Epithelial cell of esophagus (primary cell): ENCODE measurements around the gene KRT10.

Experiments used
- DNase-seq: peaks from one replicate; pipeline ENCODE4 v3.0.0; 2010; ENCODE audit warnings: low read depth
- H3K4me3 ChIP-seq: 2 replicates; pipeline ENCODE4 v1.5.1; 2011; ENCODE audit warnings: mild to moderate bottlenecking, low read length, control low read depth
- CTCF ChIP-seq: IDR thresholded peaks from 2 replicates; pipeline ENCODE4 v1.5.1; 2011; ENCODE audit warnings: low read depth, mild to moderate bottlenecking, low read length, control low read depth, inconsistent platforms; ENCODE audit not compliant: insufficient read depth; ENCODE audit errors: missing control alignments

KRT10 gene

DNA sequence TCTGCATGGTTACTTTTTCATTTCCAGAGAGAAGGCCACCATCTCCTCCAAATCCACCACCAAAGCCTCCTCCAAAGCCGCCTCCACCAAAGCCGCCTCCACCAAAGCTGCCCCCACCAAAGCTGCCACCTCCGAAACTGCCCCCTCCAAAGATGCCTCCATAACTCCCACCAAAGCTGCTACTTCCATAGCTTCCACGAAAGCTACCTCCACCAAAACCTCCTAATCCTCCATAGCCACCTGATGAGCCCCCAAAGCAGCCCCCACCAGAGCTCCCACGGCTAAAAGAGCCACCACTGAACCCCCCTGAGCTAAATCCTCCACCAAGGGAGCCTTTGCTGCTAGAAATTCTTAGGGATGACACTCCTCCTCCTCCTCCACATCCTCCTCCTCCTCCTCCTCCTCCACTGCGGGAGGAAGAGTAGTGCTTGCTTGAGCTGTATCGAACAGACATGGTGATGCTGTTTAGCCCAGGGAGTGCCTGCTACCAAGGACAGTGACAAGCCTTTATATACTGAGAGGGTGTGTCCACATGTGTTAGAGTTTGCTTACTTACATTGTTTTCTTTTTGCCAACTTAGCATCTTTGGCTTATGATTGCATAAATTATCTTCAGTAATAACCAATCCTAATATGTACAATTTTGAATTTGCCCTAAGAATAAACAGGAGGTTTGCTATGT is at the start of gene KRT10:
KRT10 (minus strand) TSS at position 483 of the 681 bp plus-strand sequence; CDS start at position 454, 29 bp downstream.
- peak within 1 kb of the TSS; percentile 38 for H3K4me3 ChIP-seq
- no peak for TF ChIP-seq CTCF
- DNase-seq = peak; percentile 13

DNA sequence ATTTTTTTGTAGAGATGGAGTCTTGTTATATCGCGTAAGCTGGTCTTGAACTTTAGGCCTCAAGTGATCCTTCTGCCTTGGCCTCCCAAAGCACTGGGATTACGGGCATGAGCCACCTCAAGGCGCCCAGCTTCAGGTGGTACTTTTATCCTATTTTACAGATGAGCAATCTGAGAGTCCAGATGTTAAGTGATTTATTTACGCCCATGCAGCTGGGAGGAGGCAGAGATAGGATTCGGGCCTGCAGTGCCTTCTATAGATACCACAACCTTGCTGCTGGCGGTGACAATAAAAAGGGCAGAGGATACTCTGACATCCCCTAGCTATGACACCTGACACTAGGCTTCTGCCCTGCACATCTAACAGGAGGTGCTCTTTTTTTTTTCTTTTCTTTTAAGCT is 48.9 kb upstream of the KRT10 start:
- no peak for TF ChIP-seq CTCF
- no peak for DNase-seq
- no peak overlapping the region for H3K4me3 ChIP-seq

DNA sequence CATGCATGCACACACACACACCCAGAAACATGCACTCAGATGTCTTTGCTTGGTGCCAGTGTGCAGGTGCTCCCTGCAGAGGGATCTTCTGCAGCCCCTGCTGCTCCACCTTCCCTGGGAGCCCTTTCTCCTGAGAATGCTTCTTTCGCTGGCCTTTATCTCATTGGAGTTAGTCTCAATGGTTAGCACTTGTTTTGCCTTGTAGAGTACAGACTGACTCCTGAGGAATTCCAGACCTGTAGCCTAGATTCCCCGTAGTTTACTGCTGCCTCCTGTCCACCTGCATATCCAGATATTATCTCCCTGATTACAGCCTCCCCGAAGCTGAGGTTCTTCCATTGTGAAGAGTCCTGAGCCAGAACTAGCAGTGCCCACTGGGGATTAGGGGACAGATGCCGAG is 47.7 kb upstream of the KRT10 start:
- no peak for TF ChIP-seq CTCF

DNA sequence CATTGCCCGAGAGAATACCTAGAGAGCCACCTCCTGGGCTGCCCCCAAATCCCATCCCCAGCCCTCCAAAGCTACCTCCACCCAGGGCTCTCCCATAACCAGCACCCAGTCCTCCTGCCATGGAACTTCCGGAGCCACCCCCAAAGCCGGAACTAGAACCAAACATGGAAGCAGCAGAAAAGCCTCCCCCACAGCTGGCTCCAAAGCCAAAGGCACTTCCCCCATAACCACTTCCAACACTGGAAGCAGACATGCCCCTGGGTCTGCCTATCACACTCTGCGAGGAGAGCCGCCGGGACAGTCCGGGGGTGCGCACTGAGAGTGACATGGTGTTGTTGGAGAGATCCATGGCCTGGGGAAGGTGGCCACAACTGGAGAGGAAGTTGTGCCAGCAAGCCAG is 44.4 kb upstream of the KRT10 start, which contains the start of gene KRT12:
KRT12 (minus strand) TSS at position 386 of the 400 bp plus-strand sequence; CDS start at position 349, 37 bp downstream.
- DNase-seq = no peak
- H3K4me3 ChIP-seq = no peak within 1 kb of the TSS

More for the DNA sequence above, 47.7 kb upstream of the KRT10 start:
- H3K4me3 ChIP-seq = no peak overlapping the region
- no peak for DNase-seq

GRCh38 chr17:40864661-40865390 is 42.4 kb upstream of the KRT10 start:
- H3K4me3 ChIP-seq = no peak overlapping the region
- TF ChIP-seq CTCF = no peak
- DNase-seq = no peak

More for the DNA sequence above, 44.4 kb upstream of the KRT10 start, which contains the start of gene KRT12:
- TF ChIP-seq CTCF = no peak

DNA sequence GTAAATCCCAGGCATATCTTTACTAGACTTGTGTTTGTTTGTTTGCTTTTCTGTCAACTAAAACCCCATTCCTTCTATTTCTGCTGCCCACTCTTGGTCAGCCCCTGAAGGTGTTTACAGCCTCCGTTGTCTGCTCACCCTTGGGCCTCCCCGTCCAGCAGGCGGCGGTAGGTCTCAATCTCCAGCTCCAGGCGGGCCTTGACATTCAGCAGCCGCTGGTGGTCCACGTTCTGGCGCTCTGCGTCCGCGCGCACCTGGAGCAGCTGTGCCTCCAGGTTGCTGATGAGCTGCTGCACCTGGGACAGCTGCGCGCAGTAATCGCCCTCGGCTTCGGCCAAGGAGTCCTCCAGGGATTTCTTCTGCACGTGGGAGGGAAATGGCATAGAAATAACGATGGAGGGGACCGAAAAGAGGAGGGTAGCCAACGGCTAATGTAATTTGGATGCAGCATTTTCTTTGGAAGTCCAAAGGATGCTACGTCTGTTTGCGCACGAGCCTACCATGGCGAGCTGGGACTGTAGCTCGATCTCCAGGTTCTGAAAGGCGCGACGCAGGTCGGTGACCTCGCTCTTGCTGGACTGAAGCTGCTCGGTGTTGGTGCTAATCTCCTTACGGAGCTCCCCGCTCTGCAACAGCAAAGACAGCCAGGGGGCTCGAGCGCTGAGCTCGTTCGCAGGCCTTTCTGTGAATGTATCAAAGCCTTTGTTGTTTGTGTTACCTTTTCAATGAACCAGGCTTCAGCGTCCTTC is 40.7 kb upstream of the KRT10 start:
- no peak overlapping the region for H3K4me3 ChIP-seq
- TF ChIP-seq CTCF = peak; percentile 33
- DNase-seq = no peak
